GM12892 (cell line): ENCODE results near the gene ORC2.

Experiments used
- DNase-seq: peaks from one replicate; pipeline ENCODE4 v3.0.0; 2011; ENCODE audit not compliant: insufficient read length
- FAIRE-seq: peaks from 2 replicates; lab custom pipeline; 2011; peaks lifted over from hg19 to GRCh38; lab: Jason Lieb, UNC
- POLR2A ChIP-seq: IDR thresholded peaks from 2 replicates; pipeline ENCODE4 v1.6.1; 2011; ENCODE audit warnings: low read depth, low read length, control low read depth
- POLR2AphosphoS5 ChIP-seq: IDR thresholded peaks from 2 replicates; pipeline ENCODE4 v1.6.1; 2011; ENCODE audit warnings: low read depth, low read length, control low read depth
- TAF1 ChIP-seq: IDR thresholded peaks from 2 replicates; pipeline ENCODE4 v1.6.1; 2011; ENCODE audit warnings: low read depth, mild to moderate bottlenecking, control low read depth, low read length, borderline replicate concordance

The ORC2 gene

DNA sequence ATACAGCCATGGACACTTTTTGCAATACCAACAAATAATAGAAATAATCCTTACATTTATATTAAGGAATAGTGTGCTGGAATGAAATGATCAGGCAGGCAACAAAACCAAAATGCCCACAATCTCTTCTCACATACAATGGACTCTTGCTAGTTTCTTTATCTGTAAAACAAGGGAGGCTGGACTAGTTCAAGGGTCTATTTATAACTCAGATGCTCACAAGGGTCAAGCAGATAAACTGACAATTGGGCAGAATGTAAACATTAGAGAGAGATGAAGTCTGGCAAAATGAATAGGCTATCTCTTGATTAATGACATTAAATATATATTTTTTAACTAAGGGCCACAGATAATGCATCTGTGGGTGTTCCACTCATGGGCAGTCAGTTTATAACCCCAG is 86.0 kb downstream of the ORC2 start:
- DNase-seq (no peak), FAIRE-seq (no peak)
- no peak for TF ChIP-seq POLR2A
- no peak for TF ChIP-seq POLR2AphosphoS5
- no peak for TF ChIP-seq TAF1

GRCh38 chr2:200873560-200873959 is 89.9 kb downstream of the ORC2 start:
- TF ChIP-seq POLR2A, result no peak
- no peak for TF ChIP-seq TAF1
- TF ChIP-seq POLR2AphosphoS5, result no peak
- no peak for FAIRE-seq

DNA sequence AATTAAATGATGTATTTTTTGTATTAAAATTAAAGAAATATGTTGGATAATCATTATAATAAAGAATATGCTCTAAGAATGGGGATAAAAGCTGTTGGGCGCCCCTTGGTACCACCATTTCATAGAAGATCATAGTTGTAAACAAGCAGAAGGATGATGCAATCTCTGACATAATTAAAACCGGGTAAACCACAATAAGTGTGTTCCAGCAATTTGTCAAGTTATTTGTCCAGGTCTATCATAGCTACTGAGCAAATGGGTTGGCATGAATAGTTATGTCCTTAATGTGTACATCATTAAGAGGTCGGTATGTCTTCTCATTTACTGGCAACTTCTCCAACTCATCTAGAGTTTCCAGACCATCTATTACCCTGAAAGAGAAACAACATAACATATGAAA is 92.3 kb downstream of the ORC2 start:
- DNase-seq (no peak), FAIRE-seq (no peak)
- TF ChIP-seq TAF1 (no peak), POLR2AphosphoS5 (no peak), POLR2A (no peak)

More at GRCh38 chr2:200873560-200873959, 89.9 kb downstream of the ORC2 start:
- no peak for DNase-seq

- TF ChIP-seq TAF1 (no peak), POLR2AphosphoS5 (no peak), POLR2A (no peak)
- DNase-seq (no peak), FAIRE-seq (no peak)
Measured at GRCh38 chr2:200869014-200869413, 94.4 kb downstream of the ORC2 start.

DNA sequence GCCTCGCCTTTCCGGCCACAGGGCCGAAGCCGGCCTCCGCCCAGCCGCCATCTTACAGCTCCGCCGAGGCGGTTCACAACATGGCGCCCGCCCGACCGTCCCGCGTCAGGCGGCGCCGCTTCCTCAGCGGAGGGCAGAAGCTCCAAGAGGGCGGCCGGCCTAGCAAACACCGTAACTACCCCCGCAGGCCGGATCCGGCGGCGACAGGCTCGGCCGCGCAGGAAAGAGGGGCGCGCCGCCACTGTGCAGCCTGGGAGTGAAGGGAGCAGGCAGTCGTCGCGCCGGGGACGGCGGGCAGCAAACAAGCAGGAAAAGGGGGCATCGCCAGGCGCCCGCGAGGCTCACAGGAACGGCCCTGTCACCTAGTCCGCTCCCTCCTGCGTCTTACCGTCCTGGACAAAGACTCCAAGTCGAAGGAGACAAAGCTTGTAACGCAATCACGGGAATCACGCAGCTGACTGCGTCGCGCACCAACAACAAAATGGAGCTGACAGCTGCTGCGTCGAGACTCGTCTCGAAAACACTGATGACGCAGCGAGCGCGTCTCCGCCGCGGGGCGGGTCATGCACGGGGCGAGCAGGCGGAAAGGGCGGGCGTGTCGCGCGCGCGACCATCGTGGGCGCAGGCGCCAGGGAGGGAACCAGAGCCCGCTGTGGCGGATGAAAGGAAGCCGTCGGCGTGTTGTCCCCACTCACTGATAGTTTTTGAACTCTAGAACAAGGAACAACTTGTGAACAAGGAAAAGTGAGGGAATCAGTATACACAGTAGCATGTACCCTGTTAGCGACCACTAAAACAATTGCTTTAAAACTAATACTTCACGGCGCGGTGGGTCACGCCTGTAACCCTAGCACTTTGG is 99.1 kb downstream of the ORC2 start, which contains the start of gene CLK1:
CLK1 (minus strand) TSS at position 483 of the 859 bp plus-strand sequence. CDS start 2,796 bp downstream, outside the sequence.
- peak; percentile 99 for FAIRE-seq
- TF ChIP-seq POLR2A (peak; percentile 99), TAF1 (peak; percentile 89; the same call in 1 of the 2 replicates), POLR2AphosphoS5 (peak; percentile 99)
- peak; percentile 82 for DNase-seq

GRCh38 chr2:200863782-200864175 is 99.7 kb downstream of the ORC2 start:
- DNase-seq (no peak), FAIRE-seq (no peak)
- TF ChIP-seq TAF1 (no peak), POLR2A (no peak), POLR2AphosphoS5 (no peak)

GRCh38 chr2:200862532-200863000 is 100.9 kb downstream of the ORC2 start:
- DNase-seq (no peak), FAIRE-seq (peak; percentile 78)
- TF ChIP-seq POLR2A, result peak; percentile 41
- no peak; the same call in 1 of the 2 replicates for TF ChIP-seq POLR2AphosphoS5
- no peak for TF ChIP-seq TAF1

DNA sequence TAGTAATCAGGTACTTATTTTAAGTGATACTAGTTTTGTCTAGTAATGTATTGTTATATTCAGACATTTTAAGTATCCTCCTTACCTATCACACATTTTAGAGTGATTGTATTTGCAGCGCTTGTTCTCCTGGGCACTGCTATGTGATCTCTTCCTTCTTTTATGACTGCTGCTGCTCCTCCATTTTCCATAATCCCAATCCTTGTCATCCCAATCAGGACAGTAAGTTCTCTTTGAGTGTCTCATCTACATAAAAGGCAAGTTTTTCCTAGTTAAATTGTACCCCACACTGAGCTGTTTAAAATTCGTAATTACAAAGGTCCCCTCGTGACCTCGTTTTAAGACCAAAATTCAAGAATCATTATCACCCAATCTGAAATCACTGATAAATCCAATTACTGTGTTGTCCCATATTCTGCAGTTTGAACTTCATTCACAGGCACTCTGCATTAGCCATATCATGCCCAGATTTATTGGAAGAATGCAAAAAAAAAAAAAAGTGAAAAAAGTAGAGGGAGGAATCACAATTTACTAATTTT is 101.8 kb downstream of the ORC2 start:
- FAIRE-seq (no peak), DNase-seq (no peak)
- TF ChIP-seq POLR2A (no peak), TAF1 (no peak), POLR2AphosphoS5 (no peak)

GRCh38 chr2:200860092-200860795 is 103.2 kb downstream of the ORC2 start:
- FAIRE-seq (no peak), DNase-seq (no peak)
- TF ChIP-seq TAF1, result no peak
- no peak for TF ChIP-seq POLR2AphosphoS5
- TF ChIP-seq POLR2A, result no peak
